ENCODE results near the gene TAF9B.
"Not testable (repeated sequence)": the region's sequence is repeated elsewhere in the genome, so short reads cannot be mapped to it uniquely, and the experiment has no call there.

Gene TAF9B

GRCh38 chrX:78111140-78111931 lies 28.1 kb downstream of the TAF9B start:
- no peak for DNase-seq

- DNase-seq = no peak
Observed at GRCh38 chrX:78109458-78109857, 30.0 kb downstream of the TAF9B start.

GRCh38 chrX:78106651-78106986 lies 32.8 kb downstream of the TAF9B start:
- no peak for DNase-seq

- DNase-seq = no peak
Observed at GRCh38 chrX:78105944-78106650, 33.4 kb downstream of the TAF9B start.

- no peak for DNase-seq
Observed at GRCh38 chrX:78104447-78105176, 34.8 kb downstream of the TAF9B start.

- peak; percentile 78 for DNase-seq
Observed at GRCh38 chrX:78103623-78104446, 35.6 kb downstream of the TAF9B start, which contains the start of gene PGK1. PGK1 (plus strand) TSS chrX:78104248; CDS start chrX:78104341, 93 bp downstream.

- no peak for DNase-seq
Observed at GRCh38 chrX:78103001-78103622, 36.3 kb downstream of the TAF9B start.

- no peak for DNase-seq
Observed at GRCh38 chrX:78102091-78102490, 37.4 kb downstream of the TAF9B start.

GRCh38 chrX:78098108-78098507 lies 41.3 kb downstream of the TAF9B start:
- DNase-seq = no peak

GRCh38 chrX:78092296-78092695 lies 47.2 kb downstream of the TAF9B start:
- no peak for DNase-seq

- not testable (repeated sequence) for DNase-seq
Observed at GRCh38 chrX:78081413-78081812, 58.0 kb downstream of the TAF9B start.

Data from activated T-cell treated with anti-CD3 and anti-CD28 coated beads for 4 hours (primary cell).